HepG2 (cell line): ENCODE measurements around the gene MS4A13. TPM values are rescaled to one million over a fixed set of nuclear protein-coding genes. Genes with fewer than 3 reads are reported as not detected.

Experiments
- ATAC-seq: fragments of 200-7000 bp; cut with Tn5 transposase; 3 replicates; pipeline ENCODE4 v1.9.1; 2020; ENCODE audit warnings: mild to moderate bottlenecking, moderate library complexity
- BruUV-seq: library from RNA; stranded (reverse); fragments of 400-500 nt; replicated peaks from 2 replicates; lab custom pipeline; 2021; lab: Mats Ljungman, UMichigan
- CTCF ChIA-PET: fragments of 300-600 bp; formaldehyde crosslinking; extraction: SDS; loops from one replicate; lab custom pipeline; 2021; ENCODE audit warnings: low total read pairs, inconsistent platforms, low intra/inter-chr PET ratio; lab: Yijun Ruan, JAX
- POLR2A ChIA-PET: fragments of 350-600 bp; sonication (Branson Sonifier 250); formaldehyde crosslinking; loops from one replicate; lab custom pipeline; 2020; ENCODE audit warnings: antibody characterized with exemption, inconsistent platforms; lab: Yijun Ruan, JAX
- DNase-seq: peaks from one replicate; pipeline ENCODE4 v3.0.0-alpha.2; 2015; ENCODE audit warnings: low spot score
- FAIRE-seq: peaks from 3 replicates; lab custom pipeline; 2011; peaks lifted over from hg19 to GRCh38; lab: Jason Lieb, UNC
- H2AFZ ChIP-seq: one replicate; pipeline ENCODE4 v1.6.1; 2011; ENCODE audit warnings: low read length, inconsistent platforms
- H3K27ac ChIP-seq: fragments of 300-600 bp; 3 replicates; pipeline ENCODE4 v1.8.0; 2011; ENCODE audit warnings: mixed run types, mild to moderate bottlenecking, mixed read lengths, low read length, inconsistent platforms; ENCODE audit not compliant: insufficient read depth; ENCODE audit errors: extremely low read length
- H3K27me3 ChIP-seq, 2 experiments: fragments of 200-600 bp in 1 of 2; 2 replicates in 1 of 2; 3 replicates in 1 of 2; pipeline versions ENCODE4 v1.6.0 to v1.8.0; 2011; ENCODE audit warnings: low read length in 2 of 2, mild to moderate bottlenecking in 2 of 2, moderate library complexity in 2 of 2, inconsistent platforms in 1 of 2; ENCODE audit not compliant: insufficient read depth in 2 of 2, control insufficient read depth in 1 of 2
- H3K36me3 ChIP-seq, 2 experiments: fragments of 200-600 bp in 1 of 2; replicated peaks in 1 of 2; 2 replicates in 1 of 2; 3 replicates in 1 of 2; pipeline versions ENCODE4 v1.5.1 to v1.8.0; 2011; ENCODE audit warnings: low read length in 2 of 2, inconsistent platforms in 1 of 2; ENCODE audit not compliant: insufficient read depth in 2 of 2, control insufficient read depth in 1 of 2
- H3K4me1 ChIP-seq: 2 replicates; pipeline ENCODE4 v1.5.1; 2012; ENCODE audit warnings: low read length, inconsistent platforms; ENCODE audit not compliant: insufficient read depth
- H3K4me2 ChIP-seq: 2 replicates; pipeline ENCODE4 v1.6.0; 2011; ENCODE audit warnings: low read depth, low read length, inconsistent platforms
- H3K4me3 ChIP-seq, 3 experiments: fragments of 200-600 bp in 1 of 3; sonication (generic), shearing (Covaris generic) in 1 of 3; replicated peaks in 1 of 3; 2 replicates each; pipeline ENCODE4 v1.5.1; 2011 to 2016; ENCODE audit warnings: low read length in 3 of 3, inconsistent platforms in 2 of 3, low read depth in 2 of 3, mild to moderate bottlenecking in 2 of 3, control low read depth in 1 of 3, mixed read lengths in 1 of 3; ENCODE audit not compliant: insufficient read depth in 1 of 3
- H3K79me2 ChIP-seq: one replicate; pipeline ENCODE4 v1.6.1; 2011; ENCODE audit warnings: low read length, inconsistent platforms; ENCODE audit not compliant: insufficient read depth
- H3K9ac ChIP-seq: 2 replicates; pipeline ENCODE4 v1.6.0; 2011; ENCODE audit warnings: mild to moderate bottlenecking, low read depth, low read length, inconsistent platforms; ENCODE audit not compliant: insufficient read depth
- H3K9me3 ChIP-seq: 2 replicates; pipeline ENCODE4 v1.5.1; 2012; ENCODE audit warnings: mild to moderate bottlenecking, low read length
- H4K20me1 ChIP-seq: 2 replicates; pipeline ENCODE4 v1.6.0; 2011; ENCODE audit warnings: inconsistent platforms, mild to moderate bottlenecking, low read length, moderate library complexity; ENCODE audit not compliant: insufficient read depth
- CBX2 ChIP-seq, 2 experiments: fragments of 200-600 bp in 1 of 2; sonication (generic); formaldehyde crosslinking in 1 of 2; IDR thresholded peaks; 2 replicates each; pipeline versions ENCODE4 v1.7.0 to v1.8.1; 2018 to 2022; ENCODE audit warnings: low read depth in 2 of 2, low read length in 1 of 2, mild to moderate bottlenecking in 1 of 2, missing genetic modification reagents in 1 of 2
- FOXJ3 ChIP-seq: sonication (generic); formaldehyde crosslinking; IDR thresholded peaks from 2 replicates; pipeline ENCODE4 v1.4.0; 2020; ENCODE audit warnings: missing genetic modification reagents, mild to moderate bottlenecking, borderline replicate concordance
- FOXO1 ChIP-seq: sonication (generic); formaldehyde crosslinking; IDR thresholded peaks from 2 replicates; pipeline ENCODE4 v1.4.0; 2020; ENCODE audit warnings: missing genetic modification reagents
- GFI1 ChIP-seq: sonication (generic); formaldehyde crosslinking; IDR thresholded peaks from 2 replicates; pipeline ENCODE4 v1.5.0; 2020; ENCODE audit warnings: missing genetic modification reagents, mild to moderate bottlenecking, borderline replicate concordance
- NCOA5 ChIP-seq: sonication (generic); formaldehyde crosslinking; IDR thresholded peaks from 2 replicates; pipeline ENCODE4 v1.4.0; 2020; ENCODE audit warnings: missing genetic modification reagents
- SIX4 ChIP-seq: sonication (generic); formaldehyde crosslinking; IDR thresholded peaks from 2 replicates; pipeline ENCODE4 v1.4.0; 2020; ENCODE audit warnings: missing genetic modification reagents
- SMARCE1 ChIP-seq: fragments of 450-650 bp; IDR thresholded peaks from 2 replicates; pipeline ENCODE4 v1.6.1; 2017; ENCODE audit warnings: borderline replicate concordance
- SMC3 ChIP-seq: IDR thresholded peaks from 2 replicates; pipeline ENCODE4 v1.6.1; 2011; ENCODE audit warnings: low read length, improper control_type of control experiment
- ZNF124 ChIP-seq: sonication (generic); formaldehyde crosslinking; IDR thresholded peaks from 2 replicates; pipeline ENCODE4 v1.4.0; 2020; ENCODE audit warnings: missing genetic modification reagents
- ZNF773 ChIP-seq: sonication (generic); formaldehyde crosslinking; IDR thresholded peaks from 2 replicates; pipeline ENCODE4 v1.4.0; 2020; ENCODE audit warnings: missing genetic modification reagents, borderline replicate concordance
- WGBS: methylation state at CpG from one replicate; pipeline ENCODE4 v1.1.6; 2017; ENCODE audit warnings: low lambda C conversion rate; 5-methylcytosine and 5-hydroxymethylcytosine counted together
- in situ Hi-C: cut with HindIII; loops from 2 replicates; pipeline ENCODE4 v1.10.0; 2017; ENCODE audit warnings: low pct_unique_long_range_greater_than_20kb; ENCODE audit not compliant: extremely low pct_ligation_motif_present
- intact Hi-C: fragments of 100-400 bp; cut with micrococcal nuclease; formaldehyde crosslinking; loops from one replicate; pipeline ENCODE4 v1.10.0; 2022; ENCODE audit not compliant: unreplicated experiment
- polyA plus RNA-seq, 8 experiments: library from polyadenylated mRNA; depleted of rRNA in 3 of 8; stranded (reverse) in 7 of 8; unstranded in 1 of 8; fragments of >200 nt; fragmentation: Illumina TruSeq in 4 of 8; extraction: Trizol in 4 of 8; gene quantifications; 2 replicates each; pipeline versions ENCODE4 v1.2.1 to v1.2.3, GENCODE V29; 2011 to 2016; ENCODE audit warnings: low read depth in 4 of 8, missing spikeins in 1 of 8, mixed read lengths in 1 of 8; ENCODE audit not compliant: insufficient read depth in 1 of 8
- total RNA-seq, 5 experiments: library from RNA; depleted of rRNA; stranded (reverse); fragments of >200 nt; fragmentation: Illumina TruSeq; extraction: Trizol; gene quantifications; 2 replicates each; pipeline ENCODE4 v1.2.3, GENCODE V29; 2016; ENCODE audit warnings: low read depth in 1 of 5
- TF ChIP-seq, protein P1 (sequence below): sonication (generic); formaldehyde crosslinking; IDR thresholded peaks from 2 replicates; pipeline ENCODE4 v1.4.0; 2020; ENCODE audit warnings: low read depth, mild to moderate bottlenecking, missing genetic modification reagents
- TF ChIP-seq, protein P2 (sequence below): sonication (generic); formaldehyde crosslinking; IDR thresholded peaks from 2 replicates; pipeline ENCODE4 v1.9.0; 2021; ENCODE audit warnings: missing genetic modification reagents, borderline replicate concordance

Gene MS4A13
- total and polyA plus RNA-seq, 2 of the 13 experiments (the other 11 are each of a cell fraction or from before 2014, with no cell fraction given), result not detected

DNA sequence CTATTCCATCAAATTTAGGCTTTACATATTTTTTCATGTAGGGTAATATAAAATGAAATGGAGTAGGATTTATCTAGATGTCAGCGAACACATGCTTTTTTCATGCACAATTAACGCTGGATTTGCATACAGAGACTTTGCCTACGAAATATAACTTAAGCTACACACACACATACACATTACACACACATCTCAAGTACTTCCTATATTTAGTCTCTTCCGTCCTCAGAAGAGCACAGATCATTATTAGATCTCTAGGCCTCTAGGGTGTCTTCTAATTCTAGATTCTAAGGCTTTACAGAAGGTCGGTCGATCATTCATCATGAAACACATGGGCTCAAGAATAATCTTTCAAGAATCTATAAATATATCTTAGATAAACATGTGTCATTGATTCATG, 3.8 kb upstream of the MS4A13 start (continued):
- TF ChIP-seq, protein P1, sequence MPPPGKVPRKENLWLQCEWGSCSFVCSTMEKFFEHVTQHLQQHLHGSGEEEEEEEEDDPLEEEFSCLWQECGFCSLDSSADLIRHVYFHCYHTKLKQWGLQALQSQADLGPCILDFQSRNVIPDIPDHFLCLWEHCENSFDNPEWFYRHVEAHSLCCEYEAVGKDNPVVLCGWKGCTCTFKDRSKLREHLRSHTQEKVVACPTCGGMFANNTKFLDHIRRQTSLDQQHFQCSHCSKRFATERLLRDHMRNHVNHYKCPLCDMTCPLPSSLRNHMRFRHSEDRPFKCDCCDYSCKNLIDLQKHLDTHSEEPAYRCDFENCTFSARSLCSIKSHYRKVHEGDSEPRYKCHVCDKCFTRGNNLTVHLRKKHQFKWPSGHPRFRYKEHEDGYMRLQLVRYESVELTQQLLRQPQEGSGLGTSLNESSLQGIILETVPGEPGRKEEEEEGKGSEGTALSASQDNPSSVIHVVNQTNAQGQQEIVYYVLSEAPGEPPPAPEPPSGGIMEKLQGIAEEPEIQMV (CRISPR knock-in tag), result no peak
- TF ChIP-seq SMC3, result no peak
- TF ChIP-seq, all 625 proteins: peak for 0

DNA sequence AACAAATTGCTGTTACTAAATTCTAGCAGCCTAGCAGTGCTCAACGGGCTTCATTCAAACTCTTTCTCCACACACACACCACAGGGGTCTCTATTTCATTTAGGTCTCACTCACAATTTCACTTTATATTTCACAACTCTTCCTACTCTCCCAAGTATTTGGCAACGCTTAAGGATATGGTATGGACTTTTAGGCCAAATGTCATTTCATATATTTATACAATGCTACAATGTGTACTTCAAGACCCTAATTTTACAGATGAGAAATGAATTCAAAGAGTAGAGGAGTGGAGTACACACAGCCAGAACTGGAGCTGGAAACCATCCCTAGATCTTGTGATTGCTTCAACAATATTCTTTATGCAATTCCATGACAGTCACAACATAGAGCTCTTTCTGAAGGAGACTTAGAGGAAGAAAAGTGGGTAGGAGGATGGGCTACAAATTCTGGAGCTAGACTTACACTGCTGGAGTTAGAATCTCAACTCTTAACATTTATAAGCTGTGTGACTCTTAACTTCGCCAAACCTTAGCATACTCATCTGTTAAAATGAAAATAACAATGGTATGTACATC, 2.5 kb upstream of the MS4A13 start:
- FAIRE-seq (no peak), ATAC-seq (no peak), DNase-seq (no peak)
- no peak for TF ChIP-seq FOXO1 (CRISPR knock-in tag)
- no peak for TF ChIP-seq ZNF124 (CRISPR knock-in tag)
- no peak for TF ChIP-seq FOXJ3 (CRISPR knock-in tag)
- TF ChIP-seq, protein P2, sequence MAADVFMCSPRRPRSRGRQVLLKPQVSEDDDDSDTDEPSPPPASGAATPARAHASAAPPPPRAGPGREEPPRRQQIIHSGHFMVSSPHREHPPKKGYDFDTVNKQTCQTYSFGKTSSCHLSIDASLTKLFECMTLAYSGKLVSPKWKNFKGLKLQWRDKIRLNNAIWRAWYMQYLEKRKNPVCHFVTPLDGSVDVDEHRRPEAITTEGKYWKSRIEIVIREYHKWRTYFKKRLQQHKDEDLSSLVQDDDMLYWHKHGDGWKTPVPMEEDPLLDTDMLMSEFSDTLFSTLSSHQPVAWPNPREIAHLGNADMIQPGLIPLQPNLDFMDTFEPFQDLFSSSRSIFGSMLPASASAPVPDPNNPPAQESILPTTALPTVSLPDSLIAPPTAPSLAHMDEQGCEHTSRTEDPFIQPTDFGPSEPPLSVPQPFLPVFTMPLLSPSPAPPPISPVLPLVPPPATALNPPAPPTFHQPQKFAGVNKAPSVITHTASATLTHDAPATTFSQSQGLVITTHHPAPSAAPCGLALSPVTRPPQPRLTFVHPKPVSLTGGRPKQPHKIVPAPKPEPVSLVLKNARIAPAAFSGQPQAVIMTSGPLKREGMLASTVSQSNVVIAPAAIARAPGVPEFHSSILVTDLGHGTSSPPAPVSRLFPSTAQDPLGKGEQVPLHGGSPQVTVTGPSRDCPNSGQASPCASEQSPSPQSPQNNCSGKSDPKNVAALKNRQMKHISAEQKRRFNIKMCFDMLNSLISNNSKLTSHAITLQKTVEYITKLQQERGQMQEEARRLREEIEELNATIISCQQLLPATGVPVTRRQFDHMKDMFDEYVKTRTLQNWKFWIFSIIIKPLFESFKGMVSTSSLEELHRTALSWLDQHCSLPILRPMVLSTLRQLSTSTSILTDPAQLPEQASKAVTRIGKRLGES (CRISPR knock-in tag), result no peak
- no peak for TF ChIP-seq GFI1 (CRISPR knock-in tag)
- TF ChIP-seq SMARCE1, result no peak
- no peak for TF ChIP-seq NCOA5 (CRISPR knock-in tag)
- no peak for TF ChIP-seq CBX2 (IDR thresholded peaks at IDR 0.05; ENCODE audit: low read depth, low read length)
- no peak for TF ChIP-seq CBX2 (CRISPR knock-in tag; IDR thresholded peaks at IDR 0.05; ENCODE audit: low read depth)
- TF ChIP-seq SIX4 (CRISPR knock-in tag), result no peak
- TF ChIP-seq ZNF773 (CRISPR knock-in tag), result no peak
- ChIA-PET CTCF (no interaction called here), POLR2A (no interaction called here)
- Histone ChIP-seq H3K4me2 (no peak overlapping the region), H3K79me2 (no peaks in the 10 kb centered on the region), H3K27ac (no peak overlapping the region), H3K4me1 (no peaks in the 10 kb centered on the region), H3K9me3 (no peaks in the 10 kb centered on the region; the same call in 1 of the 2 replicates), H3K27me3 (no peaks in the 10 kb centered on the region; a peak in 1 of 5 replicates), H3K4me3 (no peak overlapping the region), H3K36me3 (no peaks in the 10 kb centered on the region), H4K20me1 (no peaks in the 10 kb centered on the region), H3K9ac (no peak overlapping the region), H2AFZ (no peak overlapping the region)
- in situ Hi-C loops (no loop called here), intact Hi-C loops (no loop called here)
- BruUV-seq, result no TSS peak
- under 1% methylated on average over 3 of the region's 3 CpGs for WGBS
